Mammary epithelial cell (primary cell): ENCODE measurements around the gene ARRDC1.

ENCODE experiments used
- EZH2 ChIP-seq: IDR thresholded peaks from 2 replicates; pipeline ENCODE4 v1.6.1; 2012; ENCODE audit warnings: low read length, inconsistent platforms, borderline replicate concordance
- TF ChIP-seq, protein P1 (sequence below), 2 donors: IDR thresholded peaks in 1 of 2; conservative IDR thresholded peaks in 1 of 2; 2 replicates each; pipeline ENCODE4 v1.5.1; 2011 to 2012; ENCODE audit warnings: inconsistent platforms in 2 of 2, low read length in 2 of 2, mild to moderate bottlenecking in 2 of 2, control low read depth in 1 of 2, low read depth in 1 of 2; ENCODE audit not compliant: insufficient read depth in 1 of 2; ENCODE audit errors: extremely low read depth in 1 of 2

DNA sequence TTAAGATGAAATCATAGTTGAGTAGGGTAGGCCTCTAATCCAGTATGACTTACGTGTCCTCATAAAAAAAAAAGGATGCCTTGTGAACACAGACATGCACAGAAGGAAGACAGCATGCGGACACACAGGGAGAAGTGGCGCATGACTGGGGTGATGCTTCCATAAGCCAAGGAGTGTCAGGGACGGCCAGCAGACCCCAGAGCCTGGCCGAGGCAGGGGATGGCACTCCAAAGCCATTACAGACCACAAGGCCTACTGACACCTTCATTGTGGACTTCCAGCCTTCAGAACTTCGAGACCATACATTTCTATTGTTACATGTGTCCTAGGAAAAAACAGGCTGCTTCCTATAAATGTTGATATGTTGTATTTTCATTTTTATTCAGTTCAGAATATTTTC, 33.2 kb downstream of the ARRDC1 start:
- TF ChIP-seq, protein P1, sequence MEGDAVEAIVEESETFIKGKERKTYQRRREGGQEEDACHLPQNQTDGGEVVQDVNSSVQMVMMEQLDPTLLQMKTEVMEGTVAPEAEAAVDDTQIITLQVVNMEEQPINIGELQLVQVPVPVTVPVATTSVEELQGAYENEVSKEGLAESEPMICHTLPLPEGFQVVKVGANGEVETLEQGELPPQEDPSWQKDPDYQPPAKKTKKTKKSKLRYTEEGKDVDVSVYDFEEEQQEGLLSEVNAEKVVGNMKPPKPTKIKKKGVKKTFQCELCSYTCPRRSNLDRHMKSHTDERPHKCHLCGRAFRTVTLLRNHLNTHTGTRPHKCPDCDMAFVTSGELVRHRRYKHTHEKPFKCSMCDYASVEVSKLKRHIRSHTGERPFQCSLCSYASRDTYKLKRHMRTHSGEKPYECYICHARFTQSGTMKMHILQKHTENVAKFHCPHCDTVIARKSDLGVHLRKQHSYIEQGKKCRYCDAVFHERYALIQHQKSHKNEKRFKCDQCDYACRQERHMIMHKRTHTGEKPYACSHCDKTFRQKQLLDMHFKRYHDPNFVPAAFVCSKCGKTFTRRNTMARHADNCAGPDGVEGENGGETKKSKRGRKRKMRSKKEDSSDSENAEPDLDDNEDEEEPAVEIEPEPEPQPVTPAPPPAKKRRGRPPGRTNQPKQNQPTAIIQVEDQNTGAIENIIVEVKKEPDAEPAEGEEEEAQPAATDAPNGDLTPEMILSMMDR (conservative IDR thresholded peaks at IDR 0.05 in 1 of 2, IDR thresholded peaks at IDR 0.05 in 1 of 2; ENCODE audit: extremely low read depth in 1 of 2, insufficient read depth in 1 of 2, low read depth in 1 of 2, low read length in 2 of 2) = no peak
- TF ChIP-seq EZH2 = no peak
